Activated B cell treated with CpG ODN at 0.5 μM for 24 hours (primary cell): Measurements from ENCODE around the gene NPDC1. TPM values are rescaled to one million over a fixed set of nuclear protein-coding genes. Genes with fewer than 3 reads are reported as not detected.

Source experiments
- ATAC-seq: fragments of 200-7000 bp; cut with Tn5 transposase; one replicate; pipeline ENCODE4 v1.10.0; 2021; ENCODE audit warnings: low read depth, mild to moderate bottlenecking, moderate library complexity
- CTCF ChIA-PET: fragments of 350-600 bp; sonication (Branson Sonifier 250); formaldehyde crosslinking; loops from one replicate; lab custom pipeline; 2021; ENCODE audit warnings: antibody characterized with exemption; lab: Charles Lee
- POLR2A ChIA-PET: fragments of 350-600 bp; sonication (Branson Sonifier 250); formaldehyde crosslinking; loops from one replicate; lab custom pipeline; 2021; ENCODE audit warnings: antibody characterized with exemption; lab: Charles Lee
- DNase-seq: peaks from one replicate; pipeline ENCODE4 v3.0.0; 2022
- H3K27ac Mint-ChIP-seq: one replicate; pipeline ENCODE4 v1.8.0; 2020; ENCODE audit warnings: mixed read lengths
- H3K27me3 Mint-ChIP-seq: one replicate; pipeline ENCODE4 v1.8.0; 2021; ENCODE audit warnings: mixed read lengths
- H3K36me3 Mint-ChIP-seq: one replicate; pipeline ENCODE4 v1.8.0; 2021; ENCODE audit warnings: low read depth, mixed read lengths
- H3K4me1 Mint-ChIP-seq: one replicate; pipeline ENCODE4 v1.8.0; 2021; ENCODE audit warnings: mixed read lengths
- H3K4me3 Mint-ChIP-seq: one replicate; pipeline ENCODE4 v1.8.0; 2020; ENCODE audit warnings: mild to moderate bottlenecking, mixed read lengths
- H3K9me3 Mint-ChIP-seq: one replicate; pipeline ENCODE4 v1.8.0; 2020; ENCODE audit warnings: mixed read lengths
- CTCF ChIP-seq: fragments of 200-600 bp; IDR thresholded peaks from one replicate; pipeline ENCODE4 v1.8.0; 2022; ENCODE audit warnings: antibody characterized with exemption, mild to moderate bottlenecking
- intact Hi-C: fragments of 100-400 bp; cut with micrococcal nuclease; formaldehyde crosslinking; loops from one replicate; pipeline ENCODE4 v1.15.1; 2024
- total RNA-seq: library from RNA; stranded (reverse); gene quantifications from 2 replicates; pipeline ENCODE4 v1.2.3, GENCODE V29; 2022

NPDC1 gene
- total RNA-seq, 1 donor from 2014 or later, result 0.18 TPM

GRCh38 chr9:136994888-136995230 is 51.1 kb downstream of the NPDC1 start:
- no peak overlapping the region for H3K4me3 Mint-ChIP-seq

GRCh38 chr9:136994180-136994887 is 51.6 kb downstream of the NPDC1 start:
- ChIA-PET POLR2A (interaction anchor here (2.0 kb wide), 1 partner anchor 266 kb away, joined by 7 read pairs; no protein-coding TSS in a partner anchor), CTCF (interaction anchor here (2.4 to 2.7 kb wide), 2 partner anchors 35 kb away, joined by 8 to 11 read pairs; no protein-coding TSS in a partner anchor)
- no peaks in the 10 kb centered on the region for H3K27me3 Mint-ChIP-seq
- H3K9me3 Mint-ChIP-seq, result no peaks in the 10 kb centered on the region
- peaks cover 7% of the 10 kb centered on the region for H3K36me3 Mint-ChIP-seq
- intact Hi-C loops, result loop anchor here (5.0 kb wide), 2 partner anchors 187 to 1032 kb away; partner anchors contain the start of genes RABL6 and UBAC1
- DNase-seq, result no peak
- ATAC-seq, result no peak
- no peak for TF ChIP-seq CTCF
- H3K4me1 Mint-ChIP-seq, result peaks cover 53% of the 10 kb centered on the region
- no peak overlapping the region for H3K27ac Mint-ChIP-seq
- no peak overlapping the region for H3K4me3 Mint-ChIP-seq

More at GRCh38 chr9:136994888-136995230, 51.1 kb downstream of the NPDC1 start:
- no peak for TF ChIP-seq CTCF
- DNase-seq (no peak), ATAC-seq (no peak)
- Mint-ChIP-seq H3K9me3 (no peaks in the 10 kb centered on the region), H3K27me3 (no peaks in the 10 kb centered on the region), H3K4me1 (peaks cover 58% of the 10 kb centered on the region), H3K27ac (no peak overlapping the region), H3K36me3 (peaks cover 7% of the 10 kb centered on the region)
- ChIA-PET POLR2A (interaction anchor here (2.0 kb wide), 1 partner anchor 267 kb away, joined by 7 read pairs; no protein-coding TSS in a partner anchor), CTCF (interaction anchor here (2.7 kb wide), 1 partner anchor 34 kb away, joined by 11 read pairs; no protein-coding TSS in a partner anchor)
- intact Hi-C loops, result loop anchor here (5.0 kb wide), 2 partner anchors 188 to 1033 kb away; partner anchors contain the start of genes RABL6 and UBAC1

GRCh38 chr9:136992819-136993369 is 53.1 kb downstream of the NPDC1 start:
- CTCF ChIA-PET, result interaction anchor here (1.1 to 2.4 kb wide), 2 partner anchors 36 to 45 kb away, joined by 4 to 8 read pairs; no protein-coding TSS in a partner anchor
- TF ChIP-seq CTCF, result no peak
- Mint-ChIP-seq H3K4me1 (peaks cover 40% of the 10 kb centered on the region), H3K27me3 (peaks cover 2% of the 10 kb centered on the region), H3K4me3 (peak overlapping the region; percentile 86), H3K9me3 (no peaks in the 10 kb centered on the region), H3K27ac (peak overlapping the region; percentile 84), H3K36me3 (peaks cover 7% of the 10 kb centered on the region)
- intact Hi-C loops, result loop anchor here (1.0 to 5.0 kb wide), 8 partner anchors 15 to 1031 kb away; partner anchors contain the start of genes ABCA2, FBXW5, PHPT1 and RABL6
- ATAC-seq (no peak), DNase-seq (no peak)
- POLR2A ChIA-PET, result interaction anchor here (0.6 to 3.1 kb wide), 15 partner anchors 8 to 305 kb away, joined by 3 to 38 read pairs (median 7); partner anchors contain the start of genes AJM1, FBXW5, MAN1B1 and RABL6

- ChIA-PET CTCF (interaction anchor here (1.0 to 2.4 kb wide), 5 partner anchors 37 to 54 kb away, joined by 3 to 8 read pairs (median 4); partner anchors contain the start of gene FUT7), POLR2A (interaction anchor here (0.6 to 3.1 kb wide), 18 partner anchors 9 to 304 kb away, joined by 3 to 38 read pairs (median 6); partner anchors contain the start of genes AJM1, FBXW5, MAN1B1 and RABL6)
- intact Hi-C loops, result loop anchor here (1.0 to 5.0 kb wide), 8 partner anchors 14 to 1030 kb away; partner anchors contain the start of genes ABCA2, FBXW5, PHPT1 and RABL6
- Mint-ChIP-seq H3K27me3 (peaks cover 6% of the 10 kb centered on the region), H3K4me3 (peak within 1 kb of the TSS; percentile 86), H3K27ac (peak within 1 kb of the TSS; percentile 84), H3K9me3 (no peaks in the 10 kb centered on the region), H3K36me3 (peaks cover 7% of the 10 kb centered on the region), H3K4me1 (peaks cover 33% of the 10 kb centered on the region)
- no peak for TF ChIP-seq CTCF
- peak; percentile 94 for DNase-seq
- ATAC-seq, result peak; percentile 91
Observed at GRCh38 chr9:136991993-136992818, 53.8 kb downstream of the NPDC1 start, which contains the start of gene PAXX. Gene PAXX, plus strand, starts transcription at chr9:136992422. Its CDS starts 22 bp downstream, at chr9:136992444.
